Glomerular visceral epithelial cell (primary cell): ENCODE measurements around the gene KLHDC7B.

ENCODE experiments used
- DNase-seq: peaks from one replicate; pipeline ENCODE4 v3.0.0-alpha.2; 2016; ENCODE audit errors: extremely low spot score

KLHDC7B gene

GRCh38 chr22:50587407-50587806 is 41.7 kb downstream of the KLHDC7B start:
- no peak for DNase-seq

DNA sequence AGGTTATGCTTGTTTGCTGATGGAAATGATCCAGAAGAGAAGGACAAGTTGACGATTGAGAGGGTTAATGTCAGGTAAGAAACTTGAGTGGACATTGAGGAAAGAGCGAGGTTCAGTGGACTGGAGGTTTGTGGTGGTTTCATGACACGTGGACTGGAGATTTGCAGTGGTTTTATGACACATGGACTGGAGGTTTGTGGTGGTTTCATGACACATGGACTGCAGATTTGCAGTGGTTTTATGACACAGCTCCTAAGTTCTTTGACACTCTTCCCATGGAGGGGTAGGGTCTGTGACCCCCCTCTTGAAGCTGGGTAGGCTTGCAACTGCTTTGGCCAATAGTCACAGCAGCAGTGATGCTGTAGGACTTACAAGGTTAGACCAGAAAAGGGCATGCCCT is 49.5 kb downstream of the KLHDC7B start:
- DNase-seq, result no peak

DNA sequence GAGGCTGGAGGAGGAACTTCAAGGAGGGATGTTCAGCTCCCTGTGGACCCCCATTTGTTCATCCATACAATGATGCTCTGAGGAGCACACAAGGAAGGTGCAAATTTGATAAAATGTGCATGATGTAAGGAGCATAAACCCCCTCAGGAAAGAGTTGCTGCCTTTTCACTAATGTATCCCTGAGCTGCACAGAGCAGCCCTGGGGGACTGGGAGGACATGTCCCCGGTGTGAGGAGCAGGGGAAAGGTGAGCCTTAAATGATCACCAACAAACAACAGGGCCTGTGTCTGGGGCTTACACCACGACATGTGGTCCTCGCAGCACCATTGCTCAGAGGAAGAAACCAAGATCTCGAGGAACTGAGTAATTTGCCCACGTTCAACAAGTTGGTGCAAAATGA is 51.4 kb downstream of the KLHDC7B start:
- DNase-seq, result no peak

GRCh38 chr22:50599816-50600455 is 54.2 kb downstream of the KLHDC7B start:
- DNase-seq, result peak; percentile 20

DNA sequence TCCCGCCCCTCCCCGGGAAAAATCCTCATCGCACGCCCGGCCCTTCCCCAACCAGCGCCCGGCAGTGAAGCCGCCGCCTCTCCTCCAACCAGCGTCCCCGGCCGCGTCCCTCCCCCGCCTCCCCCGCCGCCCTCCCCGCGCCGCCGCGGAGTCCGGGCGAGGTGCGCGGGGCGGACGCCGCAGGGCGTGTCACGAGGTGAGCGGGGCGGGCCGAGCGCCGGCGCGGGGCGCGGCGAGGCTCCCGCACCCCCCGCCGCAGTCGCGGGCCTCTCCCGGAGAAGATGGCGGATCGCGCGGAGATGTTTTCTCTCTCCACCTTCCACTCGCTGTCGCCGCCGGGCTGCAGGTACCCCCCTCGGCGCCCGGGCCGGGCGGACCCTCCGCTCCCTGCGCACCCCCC is 54.8 kb downstream of the KLHDC7B start, which contains the start of gene MAPK8IP2:
MAPK8IP2 (plus strand) TSS at position 256 of the 400 bp plus-strand sequence; CDS start at position 282, 26 bp downstream.
- no peak for DNase-seq
